HepG2 (cell line): ENCODE results near the gene XPO5. TPM values are rescaled to one million over a fixed set of nuclear protein-coding genes. Genes with fewer than 3 reads are reported as not detected.

ENCODE experiments used
- ATF3 ChIP-seq: sonication (generic); formaldehyde crosslinking; IDR thresholded peaks from 2 replicates; pipeline ENCODE4 v1.4.0; 2020; ENCODE audit warnings: missing genetic modification reagents
- ATF7 ChIP-seq, 2 experiments: fragments of 450-650 bp in 1 of 2; sonication (generic) in 1 of 2; formaldehyde crosslinking in 1 of 2; IDR thresholded peaks; 2 replicates each; pipeline versions ENCODE4 v1.4.0 to v1.6.1; 2016 to 2020; ENCODE audit warnings: antibody characterized with exemption in 1 of 2, mild to moderate bottlenecking in 1 of 2, missing genetic modification reagents in 1 of 2
- CC2D1A ChIP-seq: sonication (generic); formaldehyde crosslinking; IDR thresholded peaks from 2 replicates; pipeline ENCODE4 v1.8.1; 2023; ENCODE audit warnings: mild to moderate bottlenecking, missing genetic modification reagents
- ELF3 ChIP-seq: IDR thresholded peaks from 2 replicates; pipeline ENCODE4 v1.6.1; 2016; ENCODE audit warnings: missing genetic modification reagents, missing compliant biosample characterization
- FOXA1 ChIP-seq, 2 experiments: fragments of 450-650 bp in 1 of 2; sonication (generic) in 1 of 2; formaldehyde crosslinking in 1 of 2; IDR thresholded peaks; 2 replicates each; pipeline versions ENCODE4 v1.4.0 to v1.6.1; 2016 to 2020; ENCODE audit warnings: missing genetic modification reagents in 1 of 2
- HDAC1 ChIP-seq: sonication (generic); formaldehyde crosslinking; IDR thresholded peaks from 2 replicates; pipeline ENCODE4 v1.5.1; 2020; ENCODE audit warnings: mild to moderate bottlenecking, missing genetic modification reagents
- MNT ChIP-seq: fragments of 450-650 bp; IDR thresholded peaks from 2 replicates; pipeline ENCODE4 v1.6.1; 2016
- NFYB ChIP-seq: sonication (generic); formaldehyde crosslinking; IDR thresholded peaks from 2 replicates; pipeline ENCODE4 v1.4.0; 2020; ENCODE audit warnings: missing genetic modification reagents
- NPAS2 ChIP-seq: sonication (generic); formaldehyde crosslinking; IDR thresholded peaks from 2 replicates; pipeline ENCODE4 v1.8.0; 2022; ENCODE audit warnings: mild to moderate bottlenecking, missing genetic modification reagents, borderline replicate concordance
- SP140L ChIP-seq: sonication (generic); formaldehyde crosslinking; IDR thresholded peaks from 2 replicates; pipeline ENCODE4 v1.4.0; 2020; ENCODE audit warnings: missing genetic modification reagents, borderline replicate concordance
- U2AF1 ChIP-seq: fragments of 200-400 bp; formaldehyde crosslinking; optimal IDR thresholded peaks from 2 replicates; pipeline ENCODE3; 2017; ENCODE audit warnings: mild to moderate bottlenecking, low read depth, low read length
- ZFP37 ChIP-seq: sonication (generic); formaldehyde crosslinking; IDR thresholded peaks from 2 replicates; pipeline ENCODE4 v1.4.0; 2020; ENCODE audit warnings: missing genetic modification reagents, borderline replicate concordance
- ZFP82 ChIP-seq: sonication (generic); formaldehyde crosslinking; IDR thresholded peaks from 2 replicates; pipeline ENCODE4 v1.5.1; 2020; ENCODE audit warnings: mild to moderate bottlenecking, missing genetic modification reagents, borderline replicate concordance
- ZNF138 ChIP-seq: sonication (generic); formaldehyde crosslinking; IDR thresholded peaks from 2 replicates; pipeline ENCODE4 v1.5.0; 2020; ENCODE audit warnings: mild to moderate bottlenecking, low read depth, missing genetic modification reagents
- ZNF17 ChIP-seq: sonication (generic); formaldehyde crosslinking; IDR thresholded peaks from 2 replicates; pipeline ENCODE4 v1.5.0; 2020; ENCODE audit warnings: mild to moderate bottlenecking, missing genetic modification reagents
- ZNF292 ChIP-seq: sonication (generic); formaldehyde crosslinking; IDR thresholded peaks from 2 replicates; pipeline ENCODE4 v1.8.1; 2022; ENCODE audit warnings: mild to moderate bottlenecking, low read depth, missing genetic modification reagents, borderline replicate concordance
- ZNF572 ChIP-seq: sonication (generic); formaldehyde crosslinking; IDR thresholded peaks from 2 replicates; pipeline ENCODE4 v1.5.1; 2020; ENCODE audit warnings: mild to moderate bottlenecking, missing genetic modification reagents
- ZNF644 ChIP-seq: IDR thresholded peaks from 2 replicates; pipeline ENCODE4 v1.6.1; 2016; ENCODE audit warnings: low read depth
- ZNF850 ChIP-seq: sonication (generic); formaldehyde crosslinking; conservative IDR thresholded peaks from 2 replicates; pipeline ENCODE4 v1.9.0; 2021; ENCODE audit warnings: mild to moderate bottlenecking, missing genetic modification reagents
- polyA plus RNA-seq, 8 experiments: library from polyadenylated mRNA; depleted of rRNA in 3 of 8; stranded (reverse) in 7 of 8; unstranded in 1 of 8; fragments of >200 nt; fragmentation: Illumina TruSeq in 4 of 8; extraction: Trizol in 4 of 8; gene quantifications; 2 replicates each; pipeline versions ENCODE4 v1.2.1 to v1.2.3, GENCODE V29; 2011 to 2016; ENCODE audit warnings: low read depth in 4 of 8, missing spikeins in 1 of 8, mixed read lengths in 1 of 8; ENCODE audit not compliant: insufficient read depth in 1 of 8
- total RNA-seq, 5 experiments: library from RNA; depleted of rRNA; stranded (reverse); fragments of >200 nt; fragmentation: Illumina TruSeq; extraction: Trizol; gene quantifications; 2 replicates each; pipeline ENCODE4 v1.2.3, GENCODE V29; 2016; ENCODE audit warnings: low read depth in 1 of 5
- TF ChIP-seq, protein P1 (sequence below): sonication (generic); formaldehyde crosslinking; IDR thresholded peaks from 2 replicates; pipeline ENCODE4 v1.5.0; 2020; ENCODE audit warnings: missing genetic modification reagents, mild to moderate bottlenecking, borderline replicate concordance
- TF ChIP-seq, protein P2 (sequence below): sonication (generic); formaldehyde crosslinking; IDR thresholded peaks from 2 replicates; pipeline ENCODE4 v1.4.0; 2020; ENCODE audit warnings: missing genetic modification reagents
- TF ChIP-seq, protein P3 (sequence below): sonication (generic); formaldehyde crosslinking; IDR thresholded peaks from 2 replicates; pipeline ENCODE4 v1.4.0; 2020; ENCODE audit warnings: mild to moderate bottlenecking, missing genetic modification reagents

The XPO5 gene
- total and polyA plus RNA-seq, 2 of the 13 experiments (the other 11 are each of a cell fraction or from before 2014, with no cell fraction given) = 52.2 to 68.0 TPM

DNA sequence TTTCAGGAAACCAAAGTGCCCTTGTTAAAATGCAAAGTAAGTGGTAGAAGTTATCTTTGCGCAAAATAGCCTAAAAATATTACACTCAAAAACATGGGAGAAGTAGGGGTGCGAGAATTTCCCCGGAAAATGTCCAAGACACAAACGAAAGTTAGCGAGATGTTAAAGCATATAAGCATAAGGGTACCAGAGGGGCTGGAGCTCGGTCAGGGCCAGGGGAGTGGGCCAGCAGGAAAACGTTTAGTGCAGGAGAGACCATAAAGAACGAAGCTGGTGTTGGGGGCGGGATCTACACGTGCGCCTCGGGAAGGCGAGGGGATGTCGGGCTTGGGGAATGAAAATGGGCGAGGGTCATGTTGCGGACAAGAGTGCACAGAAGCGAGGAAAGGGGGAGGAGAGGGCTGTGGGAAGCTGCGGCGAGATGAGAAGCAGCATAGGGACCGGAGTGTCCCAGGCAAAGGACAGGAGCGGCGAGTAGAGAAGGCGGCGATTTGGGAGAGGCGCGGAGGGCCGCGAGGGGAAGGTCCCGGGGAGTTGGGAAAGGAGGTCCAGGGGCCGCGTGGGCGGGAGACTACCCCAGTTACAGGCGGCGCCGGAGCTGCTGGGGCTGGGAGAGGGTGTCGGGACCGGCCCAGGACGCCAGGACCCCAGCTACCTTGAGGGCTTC is 600 bp downstream of the XPO5 start (continued):
- no peak for TF ChIP-seq CC2D1A (CRISPR knock-in tag)
- no peak for TF ChIP-seq FOXA1 (IDR thresholded peaks at IDR 0.05)
- TF ChIP-seq FOXA1 (CRISPR knock-in tag; IDR thresholded peaks at IDR 0.05) = 0 out of 2 replicates have a peak, but pooled peaks have one; percentile 1
- TF ChIP-seq ZNF17 (CRISPR knock-in tag) = no peak
- peak; percentile 69; the same call in 1 of the 2 replicates for TF ChIP-seq ZFP82 (CRISPR knock-in tag)
- TF ChIP-seq NFYB = no peak
- TF ChIP-seq, protein P1, sequence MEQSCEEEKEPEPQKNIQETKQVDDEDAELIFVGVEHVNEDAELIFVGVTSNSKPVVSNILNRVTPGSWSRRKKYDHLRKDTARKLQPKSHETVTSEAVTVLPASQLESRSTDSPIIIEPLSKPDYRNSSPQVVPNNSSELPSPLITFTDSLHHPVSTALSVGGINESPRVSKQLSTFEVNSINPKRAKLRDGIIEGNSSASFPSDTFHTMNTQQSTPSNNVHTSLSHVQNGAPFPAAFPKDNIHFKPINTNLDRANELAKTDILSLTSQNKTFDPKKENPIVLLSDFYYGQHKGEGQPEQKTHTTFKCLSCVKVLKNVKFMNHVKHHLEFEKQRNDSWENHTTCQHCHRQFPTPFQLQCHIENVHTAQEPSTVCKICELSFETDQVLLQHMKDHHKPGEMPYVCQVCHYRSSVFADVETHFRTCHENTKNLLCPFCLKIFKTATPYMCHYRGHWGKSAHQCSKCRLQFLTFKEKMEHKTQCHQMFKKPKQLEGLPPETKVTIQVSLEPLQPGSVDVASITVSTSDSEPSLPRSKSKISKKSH (CRISPR knock-in tag) = 0 out of 2 replicates have a peak, but pooled peaks have one; percentile 59
- TF ChIP-seq ZNF292 (CRISPR knock-in tag) = 0 out of 2 replicates have a peak, but pooled peaks have one; percentile 12
- no peak; the same call in 1 of the 2 replicates for TF ChIP-seq ZFP37 (CRISPR knock-in tag)
- peak; percentile 65 for TF ChIP-seq U2AF1
- TF ChIP-seq SP140L = 0 out of 2 replicates have a peak, but pooled peaks have one; percentile 40
- no peak for TF ChIP-seq ZNF138 (CRISPR knock-in tag)
- peak; percentile 57 for TF ChIP-seq HDAC1 (CRISPR knock-in tag)
- peak; percentile 65 for TF ChIP-seq MNT
- TF ChIP-seq ZNF644 (CRISPR knock-in tag) = no peak
- 0 out of 2 replicates have a peak, but pooled peaks have one; percentile 70 for TF ChIP-seq ZNF850 (CRISPR knock-in tag)
- TF ChIP-seq, protein P2, sequence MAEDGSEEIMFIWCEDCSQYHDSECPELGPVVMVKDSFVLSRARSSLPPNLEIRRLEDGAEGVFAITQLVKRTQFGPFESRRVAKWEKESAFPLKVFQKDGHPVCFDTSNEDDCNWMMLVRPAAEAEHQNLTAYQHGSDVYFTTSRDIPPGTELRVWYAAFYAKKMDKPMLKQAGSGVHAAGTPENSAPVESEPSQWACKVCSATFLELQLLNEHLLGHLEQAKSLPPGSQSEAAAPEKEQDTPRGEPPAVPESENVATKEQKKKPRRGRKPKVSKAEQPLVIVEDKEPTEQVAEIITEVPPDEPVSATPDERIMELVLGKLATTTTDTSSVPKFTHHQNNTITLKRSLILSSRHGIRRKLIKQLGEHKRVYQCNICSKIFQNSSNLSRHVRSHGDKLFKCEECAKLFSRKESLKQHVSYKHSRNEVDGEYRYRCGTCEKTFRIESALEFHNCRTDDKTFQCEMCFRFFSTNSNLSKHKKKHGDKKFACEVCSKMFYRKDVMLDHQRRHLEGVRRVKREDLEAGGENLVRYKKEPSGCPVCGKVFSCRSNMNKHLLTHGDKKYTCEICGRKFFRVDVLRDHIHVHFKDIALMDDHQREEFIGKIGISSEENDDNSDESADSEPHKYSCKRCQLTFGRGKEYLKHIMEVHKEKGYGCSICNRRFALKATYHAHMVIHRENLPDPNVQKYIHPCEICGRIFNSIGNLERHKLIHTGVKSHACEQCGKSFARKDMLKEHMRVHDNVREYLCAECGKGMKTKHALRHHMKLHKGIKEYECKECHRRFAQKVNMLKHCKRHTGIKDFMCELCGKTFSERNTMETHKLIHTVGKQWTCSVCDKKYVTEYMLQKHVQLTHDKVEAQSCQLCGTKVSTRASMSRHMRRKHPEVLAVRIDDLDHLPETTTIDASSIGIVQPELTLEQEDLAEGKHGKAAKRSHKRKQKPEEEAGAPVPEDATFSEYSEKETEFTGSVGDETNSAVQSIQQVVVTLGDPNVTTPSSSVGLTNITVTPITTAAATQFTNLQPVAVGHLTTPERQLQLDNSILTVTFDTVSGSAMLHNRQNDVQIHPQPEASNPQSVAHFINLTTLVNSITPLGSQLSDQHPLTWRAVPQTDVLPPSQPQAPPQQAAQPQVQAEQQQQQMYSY (CRISPR knock-in tag) = 0 out of 2 replicates have a peak, but pooled peaks have one; percentile 44
- peak; percentile 32; the same call in 1 of the 2 replicates for TF ChIP-seq ELF3
- no peak for TF ChIP-seq NPAS2
- TF ChIP-seq ATF3 = no peak
- TF ChIP-seq ZNF572 = no peak
- TF ChIP-seq ATF7 (IDR thresholded peaks at IDR 0.05) = no peak
- TF ChIP-seq ATF7 (CRISPR knock-in tag; IDR thresholded peaks at IDR 0.05) = 0 out of 2 replicates have a peak, but pooled peaks have one; percentile 4
- TF ChIP-seq, protein P3, sequence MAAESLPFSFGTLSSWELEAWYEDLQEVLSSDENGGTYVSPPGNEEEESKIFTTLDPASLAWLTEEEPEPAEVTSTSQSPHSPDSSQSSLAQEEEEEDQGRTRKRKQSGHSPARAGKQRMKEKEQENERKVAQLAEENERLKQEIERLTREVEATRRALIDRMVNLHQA (CRISPR knock-in tag) = peak; percentile 64; the same call in 1 of the 2 replicates
